Measurements from ENCODE around the gene SLC6A6.

SLC6A6 gene

DNA sequence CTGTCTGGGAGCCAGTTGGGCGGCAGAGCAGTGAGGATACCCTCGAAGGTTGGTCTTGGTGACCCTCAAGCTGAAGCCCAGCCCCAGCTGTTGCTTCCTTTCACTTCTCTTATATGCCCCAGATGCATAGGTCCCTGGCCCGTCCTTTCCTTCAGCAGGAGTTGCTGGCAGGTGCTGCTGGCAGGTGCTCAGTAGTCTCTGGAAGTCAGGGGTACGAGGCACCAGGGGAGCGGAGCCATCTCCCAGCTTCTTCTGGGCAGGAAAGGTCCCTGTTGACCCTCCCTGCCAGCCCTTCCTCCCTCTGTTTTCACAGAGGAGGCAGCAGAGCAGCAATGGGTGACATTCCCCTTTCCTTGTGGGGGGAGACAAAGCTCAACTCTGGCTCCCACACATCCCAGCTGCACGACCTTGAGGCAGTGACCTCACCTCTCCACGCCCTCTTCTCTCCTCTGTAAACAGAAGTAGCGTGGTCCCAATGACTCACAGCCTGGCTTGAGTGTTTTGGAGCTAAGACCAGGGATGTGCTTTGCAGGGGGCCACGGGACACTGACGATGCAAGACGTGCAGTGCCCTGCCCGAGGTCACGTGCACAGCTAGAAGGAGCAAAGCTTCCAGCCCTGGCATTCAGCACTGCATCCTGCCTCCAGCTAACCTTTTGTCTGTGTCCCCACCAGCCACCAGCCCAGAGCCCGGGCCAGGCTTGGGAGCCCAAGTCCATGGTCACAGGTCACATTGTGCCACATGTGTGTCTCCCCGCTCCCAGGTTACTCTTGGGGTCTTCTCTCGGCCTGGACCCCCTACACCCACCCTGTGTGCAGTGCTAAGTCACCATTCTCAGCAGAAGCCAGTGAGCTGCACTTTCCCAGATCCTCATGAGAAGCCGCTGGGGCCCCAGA is 49.7 kb downstream of the SLC6A6 start:
- in situ Hi-C loops (cut with MboI; ENCODE audit: low sequenced_read_pairs): no loop called here

DNA sequence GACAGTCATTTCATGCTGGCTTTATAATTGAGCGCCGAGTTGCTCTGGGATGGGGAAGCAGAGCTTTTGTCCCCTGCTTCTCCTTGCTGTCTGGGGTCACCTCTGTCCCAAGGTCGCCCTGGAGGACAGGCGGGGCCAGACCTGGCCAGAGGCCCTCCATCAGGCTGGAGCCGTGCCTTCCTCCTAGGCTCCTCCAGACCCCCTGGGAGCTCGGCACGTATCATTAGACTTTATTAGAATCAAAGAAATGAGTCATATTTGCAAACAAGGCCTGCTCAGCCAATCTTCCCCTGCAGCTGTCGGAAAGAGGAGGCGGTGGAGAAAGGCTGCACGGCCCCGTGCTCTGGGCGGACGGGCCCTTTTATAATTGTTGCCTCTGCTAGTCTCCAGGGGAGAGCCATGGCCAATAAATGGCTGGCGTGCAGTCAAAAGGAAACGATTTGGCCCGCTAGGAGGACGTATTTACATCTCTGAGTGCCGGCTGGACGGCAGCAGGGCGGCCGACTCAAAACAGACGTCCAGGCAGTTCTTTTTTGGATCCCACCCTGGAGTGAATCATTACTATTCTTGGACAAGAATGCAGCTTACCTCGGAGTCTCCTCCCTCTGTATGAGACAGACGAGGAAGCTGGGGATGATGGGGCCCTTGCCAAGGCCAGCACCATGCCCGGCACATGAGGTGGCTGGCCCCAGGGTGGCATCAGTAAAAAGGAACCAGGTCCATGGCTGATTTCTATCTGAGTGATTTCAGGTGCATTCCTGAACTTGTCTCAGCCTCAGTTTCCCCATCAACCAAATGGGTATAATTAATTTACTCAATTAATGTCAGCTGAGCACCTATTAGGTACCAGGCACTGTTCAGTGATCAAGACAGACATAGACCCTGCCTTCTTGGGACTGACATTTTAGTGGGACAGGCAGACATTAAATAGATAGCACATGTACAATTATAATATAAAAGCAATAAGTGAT is 50.6 kb downstream of the SLC6A6 start:
- in situ Hi-C loops (cut with MboI; ENCODE audit: low sequenced_read_pairs): no loop called here

DNA sequence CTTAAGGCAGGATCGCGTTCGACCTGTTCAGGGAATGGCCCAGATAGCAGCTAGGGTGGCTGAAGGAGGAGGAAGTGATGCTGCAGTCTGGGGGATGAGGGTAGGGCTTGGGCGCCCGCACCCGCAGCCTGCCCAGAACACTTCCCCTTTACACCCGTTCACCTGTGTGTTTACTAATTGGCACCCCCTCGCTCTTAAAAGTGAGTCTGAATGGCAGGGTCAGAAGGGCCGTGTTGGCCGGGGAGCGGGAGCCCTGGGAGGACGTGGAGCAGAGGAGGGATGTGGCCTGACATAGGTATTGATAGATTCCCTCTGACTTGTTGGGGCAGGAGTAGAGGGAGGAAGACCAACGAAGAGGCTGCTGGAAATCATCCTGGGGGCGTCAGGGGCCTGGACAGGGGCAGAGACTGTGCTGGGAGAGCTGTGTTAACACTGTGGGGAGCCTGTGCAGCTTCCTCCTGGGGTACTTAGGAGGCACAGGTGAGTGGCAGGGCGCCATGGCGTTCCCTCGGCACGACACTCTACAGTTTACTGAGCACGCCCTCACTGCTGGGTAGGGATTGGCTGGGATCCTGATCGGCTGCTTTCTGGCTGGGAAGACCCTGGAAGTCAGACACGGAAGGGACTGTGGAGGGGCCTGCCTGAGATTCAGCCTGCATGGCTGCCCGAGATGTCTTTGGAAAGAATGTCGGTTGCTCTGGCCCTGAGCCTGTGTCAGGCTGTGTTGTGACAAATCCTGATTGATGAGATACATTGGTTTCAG is 51.7 kb downstream of the SLC6A6 start:
- in situ Hi-C loops (cut with MboI; ENCODE audit: low sequenced_read_pairs): no loop called here

- in situ Hi-C loops (cut with MboI; ENCODE audit: low sequenced_read_pairs): no loop called here
These were observed 52.4 kb downstream of the SLC6A6 start for GRCh38 chr3:14454639-14455310.

DNA sequence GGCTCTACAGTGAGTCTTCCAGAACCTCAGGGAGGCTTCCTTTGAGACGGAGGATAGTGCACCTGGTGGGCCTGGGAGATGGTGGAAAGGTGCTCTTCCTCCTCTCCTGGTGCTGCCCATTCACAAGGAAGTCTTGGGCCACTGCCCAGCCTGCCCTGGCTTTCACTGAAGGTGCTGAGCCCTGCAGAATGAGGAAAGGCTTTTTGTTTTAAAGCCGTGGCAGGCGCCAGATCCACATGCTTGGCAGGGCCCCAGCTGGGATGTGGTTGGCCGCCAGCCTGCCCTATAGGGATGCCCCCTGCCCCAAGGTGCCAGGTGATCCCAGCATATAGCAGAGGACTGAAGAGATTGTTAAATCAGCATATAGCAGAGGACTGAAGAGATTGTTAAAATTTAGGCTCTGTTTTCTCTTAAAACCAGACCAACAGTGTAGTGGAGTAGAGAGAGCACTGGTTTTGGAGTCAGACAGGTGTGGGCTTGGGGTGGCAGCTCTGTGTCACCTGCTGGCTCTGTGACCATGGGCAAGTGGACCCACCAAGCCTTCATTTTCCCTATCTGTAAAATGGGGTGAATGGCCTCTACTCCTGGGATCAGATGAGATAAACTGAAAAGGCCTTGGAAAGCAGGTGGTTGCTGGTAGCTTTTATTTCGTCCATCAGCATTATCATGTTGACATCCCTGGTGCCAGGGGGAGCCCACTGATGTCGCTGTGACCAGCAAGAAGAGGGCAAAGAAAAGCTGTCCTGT is 53.3 kb downstream of the SLC6A6 start:
- in situ Hi-C loops (cut with MboI; ENCODE audit: low sequenced_read_pairs): no loop called here

DNA sequence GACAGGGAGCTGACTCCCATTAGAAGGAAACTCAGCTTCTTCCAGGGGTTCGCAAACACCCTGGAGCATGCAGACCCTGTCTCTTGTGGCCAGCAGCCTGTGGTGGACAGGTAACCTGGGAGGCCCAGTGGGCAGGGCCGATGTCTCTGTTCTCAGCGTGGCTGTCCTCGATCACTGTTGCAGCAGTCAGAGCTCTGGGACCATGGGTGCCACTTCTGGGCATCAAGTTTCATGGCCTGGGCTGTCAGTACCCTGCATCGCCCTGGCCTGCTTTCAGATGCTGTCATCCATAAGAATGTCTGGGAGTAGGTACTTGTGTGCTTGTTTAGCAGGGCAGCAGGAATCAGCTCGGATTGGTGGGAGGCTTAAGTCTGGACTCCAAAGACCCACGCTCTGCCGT is 54.4 kb downstream of the SLC6A6 start:
- in situ Hi-C loops (cut with MboI; ENCODE audit: low sequenced_read_pairs): no loop called here

DNA sequence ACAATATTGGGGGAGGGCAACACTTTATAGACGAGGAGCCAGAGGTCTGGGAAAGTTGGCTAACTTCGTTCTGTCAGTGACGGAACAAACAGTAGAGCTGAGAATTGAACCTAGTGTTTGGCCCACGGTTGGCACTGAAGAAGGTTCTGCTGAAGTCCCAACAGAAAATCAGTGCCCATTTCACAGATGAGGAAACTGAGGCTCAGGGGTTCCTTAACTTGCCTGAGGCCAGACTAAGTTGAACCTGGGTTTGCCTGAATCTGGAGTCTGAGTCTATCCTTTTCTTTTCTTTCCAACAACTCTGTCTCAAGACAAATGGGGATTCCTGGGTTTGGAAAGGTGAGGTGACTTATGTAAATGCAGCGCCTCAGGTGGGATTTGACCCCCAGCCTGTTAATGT is 55.1 kb downstream of the SLC6A6 start:
- in situ Hi-C loops (cut with MboI; ENCODE audit: low sequenced_read_pairs): no loop called here

- in situ Hi-C loops (cut with MboI; ENCODE audit: low sequenced_read_pairs): no loop called here
These were observed 55.6 kb downstream of the SLC6A6 start for GRCh38 chr3:14457999-14458398.

GRCh38 chr3:14458434-14459275 is 56.2 kb downstream of the SLC6A6 start:
- in situ Hi-C loops (cut with MboI; ENCODE audit: low sequenced_read_pairs): no loop called here

GRCh38 chr3:14459384-14459783 is 57.0 kb downstream of the SLC6A6 start:
- in situ Hi-C loops (cut with MboI; ENCODE audit: low sequenced_read_pairs): no loop called here

DNA sequence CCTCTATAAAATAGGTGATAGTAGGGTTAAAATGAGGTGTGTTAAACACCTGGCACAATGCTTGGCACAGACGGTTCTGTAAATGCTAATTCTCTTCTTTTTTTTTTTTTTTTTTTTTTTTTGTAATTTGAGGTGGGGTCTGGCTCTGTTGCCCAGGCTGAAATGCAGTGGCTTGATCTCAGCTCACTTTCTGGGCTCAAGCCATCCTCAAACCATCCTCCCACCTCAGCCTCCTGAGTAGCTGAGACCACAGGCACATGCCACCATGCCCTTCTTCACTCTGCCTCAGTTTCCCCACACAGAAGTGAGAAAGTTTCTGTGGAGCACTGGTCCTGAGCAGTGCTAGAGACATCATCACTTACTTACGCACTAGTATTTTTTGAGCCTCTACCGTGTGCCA is 57.4 kb downstream of the SLC6A6 start:
- in situ Hi-C loops (cut with MboI; ENCODE audit: low sequenced_read_pairs): loop anchor here (10.0 kb wide), 1 partner anchor 195 kb away; no protein-coding TSS in a partner anchor

DNA sequence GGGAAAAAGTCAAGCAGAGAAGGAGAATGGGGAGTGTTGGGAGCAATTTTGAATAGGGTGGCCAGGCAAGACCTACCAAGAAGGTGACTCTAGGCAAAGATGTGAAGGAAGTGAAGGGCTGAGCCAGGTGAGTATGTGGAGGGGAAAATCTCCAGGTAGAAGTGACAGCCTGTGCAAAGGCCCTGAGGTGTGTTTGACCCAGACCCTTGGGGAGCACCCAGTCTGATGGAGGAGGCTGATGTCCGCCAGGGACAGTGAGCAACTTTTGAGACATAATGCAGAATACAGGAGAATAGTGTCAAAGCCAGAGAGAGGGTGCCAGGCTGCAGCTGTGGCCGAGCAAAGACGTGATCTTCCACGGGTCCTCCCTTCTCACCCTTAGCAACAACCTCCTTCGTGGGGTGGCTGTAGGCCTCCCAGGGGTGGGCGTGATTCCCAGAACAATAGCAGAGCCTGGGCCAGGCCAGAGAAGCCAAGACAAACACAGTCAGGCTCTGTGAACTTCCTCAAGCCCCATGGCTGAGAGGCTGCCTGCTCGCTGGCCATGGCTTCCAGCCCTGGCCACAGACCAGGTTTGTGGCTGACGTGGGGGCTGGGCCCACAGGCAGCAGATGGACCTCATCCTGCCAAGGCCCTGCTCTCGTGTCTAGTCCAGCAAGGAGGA is 58.1 kb downstream of the SLC6A6 start:
- in situ Hi-C loops (cut with MboI; ENCODE audit: low sequenced_read_pairs): loop anchor here (10.0 kb wide), 1 partner anchor 196 kb away; no protein-coding TSS in a partner anchor

GRCh38 chr3:14461006-14461747 is 58.8 kb downstream of the SLC6A6 start:
- in situ Hi-C loops (cut with MboI; ENCODE audit: low sequenced_read_pairs): loop anchor here (10.0 kb wide), 1 partner anchor 196 kb away; no protein-coding TSS in a partner anchor

DNA sequence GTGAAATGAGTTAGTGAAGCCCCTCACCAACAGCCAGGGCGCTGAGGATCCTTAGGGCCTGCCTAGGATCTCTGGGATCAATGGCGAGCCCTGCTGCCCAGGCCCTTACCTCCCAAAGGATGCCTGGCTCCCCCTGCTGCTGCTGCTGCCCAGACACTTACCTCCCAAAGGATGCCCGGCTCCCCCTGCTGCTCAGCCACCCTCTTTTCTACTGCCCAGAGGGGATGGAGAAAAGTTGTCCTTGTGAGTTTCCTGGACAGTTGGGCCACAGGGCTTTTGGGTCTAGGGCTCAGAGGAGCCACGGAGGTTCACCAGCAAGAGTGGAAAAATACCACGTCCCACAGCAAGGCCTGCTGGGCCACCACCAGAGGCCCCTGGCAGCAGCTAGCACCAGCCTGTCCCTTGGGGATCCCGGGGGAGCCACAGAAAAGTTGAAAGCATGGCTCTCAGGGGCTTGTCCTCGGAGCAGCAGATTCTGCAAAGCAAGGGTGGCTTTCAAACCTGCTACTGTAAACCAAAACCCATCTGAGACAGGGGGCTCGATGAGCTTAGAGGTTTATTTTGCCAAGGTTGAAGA is 59.4 kb downstream of the SLC6A6 start:
- in situ Hi-C loops (cut with MboI; ENCODE audit: low sequenced_read_pairs): loop anchor here (10.0 kb wide), 1 partner anchor 197 kb away; no protein-coding TSS in a partner anchor

- in situ Hi-C loops (cut with MboI; ENCODE audit: low sequenced_read_pairs): loop anchor here (10.0 kb wide), 1 partner anchor 198 kb away; no protein-coding TSS in a partner anchor
These were observed 60.3 kb downstream of the SLC6A6 start for GRCh38 chr3:14462738-14463137.

DNA sequence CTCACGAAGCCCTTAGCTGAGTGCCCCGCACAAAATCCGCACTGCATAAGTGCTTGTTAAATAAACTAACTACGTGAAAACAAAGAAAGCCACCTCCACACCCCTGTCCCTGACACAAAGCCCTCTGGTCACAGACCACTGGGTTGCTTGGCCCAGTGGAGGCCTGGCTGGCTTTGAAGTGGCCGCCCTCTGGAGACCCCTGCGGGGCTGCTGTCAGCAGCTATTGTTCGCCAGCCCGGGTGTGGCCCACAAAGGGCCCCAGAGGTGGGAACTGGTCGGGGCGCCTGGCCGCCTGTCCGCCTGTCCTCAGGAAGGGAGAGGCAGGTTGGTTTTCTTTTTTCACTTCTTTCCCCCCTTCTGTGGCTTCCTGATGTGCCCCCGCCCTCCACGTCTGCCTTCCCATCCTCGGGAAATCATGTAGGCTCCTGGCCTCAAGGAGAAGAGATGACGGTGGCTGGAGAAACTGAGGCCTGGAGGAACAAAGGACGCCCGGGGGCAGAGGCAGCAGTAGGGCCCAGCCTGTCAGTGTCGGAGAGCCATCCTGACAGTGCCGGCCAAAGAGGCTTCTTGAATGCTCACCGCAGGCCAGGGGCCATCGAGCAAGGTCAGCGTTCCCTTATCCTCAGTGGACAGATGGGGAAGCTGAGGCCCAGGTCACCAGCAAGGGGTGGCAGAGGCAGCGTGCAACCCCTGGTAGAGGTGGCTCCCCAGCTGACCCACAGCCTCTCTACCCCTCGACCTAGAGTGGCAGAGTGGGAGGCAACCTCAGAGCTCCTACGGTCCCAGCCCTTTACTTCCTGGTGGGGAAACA is 61.1 kb downstream of the SLC6A6 start:
- in situ Hi-C loops (cut with MboI; ENCODE audit: low sequenced_read_pairs): loop anchor here (10.0 kb wide), 1 partner anchor 199 kb away; no protein-coding TSS in a partner anchor

Data from HL-60/S4 treated with retinoic acid at 250 ng/mL for 4 days and 3 days (cell line).